CD14-positive monocyte (primary cell): ENCODE measurements around the gene ZDHHC13. TPM values are rescaled to one million over a fixed set of nuclear protein-coding genes. Genes with fewer than 3 reads are reported as not detected.

Experiments used
- DNase-seq, 3 donors: peaks; one replicate each; pipeline ENCODE4 v3.0.0-alpha.2; 2011 to 2022
- H2AFZ ChIP-seq: 2 replicates; pipeline ENCODE4 v1.6.0; 2012; ENCODE audit warnings: mild to moderate bottlenecking, low read depth, low read length, inconsistent platforms; ENCODE audit not compliant: insufficient read depth, poor library complexity, severe bottlenecking
- H3K27ac ChIP-seq, 2 donors: 1 replicate in 1 of 2; 2 replicates in 1 of 2; pipeline ENCODE4 v1.5.1; 2012 to 2013; ENCODE audit warnings: low read length in 2 of 2, control low read depth in 1 of 2, inconsistent platforms in 1 of 2, low read depth in 1 of 2, mild to moderate bottlenecking in 1 of 2
- H3K27me3 ChIP-seq, 2 donors: one replicate each; pipeline versions ENCODE4 v1.6.0 to v1.6.1; 2011 to 2013; ENCODE audit warnings: low read length in 2 of 2; ENCODE audit not compliant: control insufficient read depth in 2 of 2, insufficient read depth in 2 of 2
- H3K36me3 ChIP-seq, 2 donors: replicated peaks in 1 of 2; 1 replicate in 1 of 2; 2 replicates in 1 of 2; pipeline versions ENCODE4 v1.5.1 to v1.6.1; 2012 to 2013; ENCODE audit warnings: low read length in 2 of 2, control low read depth in 1 of 2, inconsistent platforms in 1 of 2, mild to moderate bottlenecking in 1 of 2; ENCODE audit not compliant: insufficient read depth in 2 of 2, control insufficient read depth in 1 of 2
- H3K4me1 ChIP-seq, 2 donors: 1 replicate in 1 of 2; 2 replicates in 1 of 2; pipeline versions ENCODE4 v1.5.1 to v1.6.1; 2012 to 2013; ENCODE audit warnings: low read length in 2 of 2, control low read depth in 1 of 2, inconsistent platforms in 1 of 2, mild to moderate bottlenecking in 1 of 2, moderate library complexity in 1 of 2; ENCODE audit not compliant: insufficient read depth in 2 of 2, control insufficient read depth in 1 of 2
- H3K4me2 ChIP-seq: replicated peaks from 2 replicates; pipeline ENCODE3; 2012; ENCODE audit warnings: low read length, moderate library complexity, mild to moderate bottlenecking; ENCODE audit not compliant: poor library complexity, severe bottlenecking; ENCODE audit errors: extremely low read depth
- H3K4me3 ChIP-seq, 3 experiments: fragments of 200-600 bp in 1 of 3; sonication (generic) in 1 of 3; replicated peaks in 1 of 3; 1 replicate in 2 of 3; 2 replicates in 1 of 3; pipeline ENCODE4 v1.5.1; 2011 to 2013; ENCODE audit warnings: low read length in 3 of 3, mild to moderate bottlenecking in 3 of 3, control low read depth in 2 of 3, low read depth in 2 of 3, inconsistent platforms in 1 of 3, moderate library complexity in 1 of 3
- H3K79me2 ChIP-seq: 2 replicates; pipeline ENCODE4 v1.6.0; 2012; ENCODE audit warnings: mild to moderate bottlenecking, control low read depth, inconsistent platforms, low read length, moderate library complexity; ENCODE audit not compliant: insufficient read depth
- H3K9ac ChIP-seq: 2 replicates; pipeline ENCODE4 v1.6.0; 2017; ENCODE audit warnings: low read length, mild to moderate bottlenecking; ENCODE audit not compliant: insufficient read depth, poor library complexity, severe bottlenecking
- H3K9me3 ChIP-seq, 2 donors: replicated peaks in 1 of 2; 1 replicate in 1 of 2; 2 replicates in 1 of 2; pipeline versions ENCODE4 v1.5.1 to v1.6.1; 2012 to 2013; ENCODE audit warnings: low read length in 2 of 2, control low read depth in 1 of 2; ENCODE audit not compliant: control insufficient read depth in 1 of 2, insufficient read depth in 1 of 2
- H4K20me1 ChIP-seq: 2 replicates; pipeline ENCODE4 v1.6.0; 2012; ENCODE audit warnings: mild to moderate bottlenecking, low read length, control low read depth, moderate library complexity; ENCODE audit not compliant: insufficient read depth
- H3K27ac Mint-ChIP-seq, 7 donors: one replicate each; pipeline ENCODE4 v1.8.0; 2020; ENCODE audit warnings: mild to moderate bottlenecking in 7 of 7, mixed read lengths in 7 of 7, moderate library complexity in 6 of 7, inconsistent platforms in 2 of 7
- H3K27me3 Mint-ChIP-seq, 3 donors: one replicate each; pipeline ENCODE4 v1.8.0; 2021 to 2022; ENCODE audit warnings: low read depth in 3 of 3, mild to moderate bottlenecking in 3 of 3, mixed read lengths in 3 of 3, moderate library complexity in 3 of 3, inconsistent platforms in 1 of 3
- H3K36me3 Mint-ChIP-seq, 2 donors: one replicate each; pipeline ENCODE4 v1.8.0; 2020; ENCODE audit warnings: mixed read lengths in 2 of 2, inconsistent platforms in 1 of 2, mild to moderate bottlenecking in 1 of 2
- H3K4me1 Mint-ChIP-seq: one replicate; pipeline ENCODE4 v1.8.0; 2020; ENCODE audit warnings: mild to moderate bottlenecking, mixed read lengths
- H3K4me3 Mint-ChIP-seq, 2 donors: one replicate each; pipeline ENCODE4 v1.8.0; 2020; ENCODE audit warnings: mild to moderate bottlenecking in 2 of 2, mixed read lengths in 2 of 2, moderate library complexity in 1 of 2
- H3K9me3 Mint-ChIP-seq, 7 donors: one replicate each; pipeline ENCODE4 v1.8.0; 2020 to 2022; ENCODE audit warnings: mixed read lengths in 7 of 7, mild to moderate bottlenecking in 6 of 7, moderate library complexity in 6 of 7, inconsistent platforms in 2 of 7
- CTCF ChIP-seq: fragments of 200-600 bp; IDR thresholded peaks from one replicate; pipeline ENCODE4 v1.8.0; 2022; ENCODE audit warnings: antibody characterized with exemption, mild to moderate bottlenecking
- WGBS: methylation state at CpG from one replicate; pipeline ENCODE4 v1.1.5; 2013; ENCODE audit warnings: missing lambda C conversion rate; ENCODE audit not compliant: insufficient coverage; 5-methylcytosine and 5-hydroxymethylcytosine counted together
- intact Hi-C, 2 donors: fragments of 100-400 bp; cut with micrococcal nuclease; formaldehyde crosslinking; loops; one replicate each; pipeline versions ENCODE4 v1.15.0 to v1.15.1; 2023
- polyA plus RNA-seq, 3 donors: library from polyadenylated mRNA; depleted of rRNA in 1 of 3; unstranded in 2 of 3; stranded (reverse) in 1 of 3; fragments of 300-500 nt in 2 of 3; fragments of >200 nt in 1 of 3; fragmentation: Illumina TruSeq in 2 of 3; gene quantifications; 1 replicate in 2 of 3; 2 replicates in 1 of 3; pipeline ENCODE4 v1.2.3, GENCODE V29; 2012 to 2021

The ZDHHC13 gene
- polyA plus RNA-seq, 3 donors, result 5.6 to 7.5 (median 5.6) TPM

GRCh38 chr11:19181531-19182261 lies 64.7 kb downstream of the ZDHHC13 start:
- Mint-ChIP-seq H3K9me3 (peaks cover 0 to 3% (median 0%) of the 10 kb centered on the region in 7 donors), H3K36me3 (peaks cover 4 to 5% of the 10 kb centered on the region in 2 donors), H3K27me3 (peaks cover 0 to 4% (median 0%) of the 10 kb centered on the region in 3 donors), H3K4me3 (no peak overlapping the region), H3K4me1 (no peaks in the 10 kb centered on the region), H3K27ac (no peak overlapping the region)
- Histone ChIP-seq H3K4me1 (no peaks in the 10 kb centered on the region), H3K9ac (no peak overlapping the region), H3K9me3 (no peaks in the 10 kb centered on the region), H3K36me3 (peaks cover 5 to 12% of the 10 kb centered on the region in 2 donors), H4K20me1 (no peaks in the 10 kb centered on the region), H3K4me3 (no peak overlapping the region), H3K79me2 (no peaks in the 10 kb centered on the region), H3K4me2 (no peak overlapping the region), H3K27ac (no peak overlapping the region), H3K27me3 (no peaks in the 10 kb centered on the region), H2AFZ (no peak overlapping the region)
- no CpG with 5 or more reads among the region's 5 CpGs for WGBS
- TF ChIP-seq CTCF, result no peak
- DNase-seq, result no peak
- intact Hi-C loops, result no loop called here

- H3K36me3 Mint-ChIP-seq, result no peaks in the 10 kb centered on the region
- Histone ChIP-seq H2AFZ (no peak overlapping the region), H3K27me3 (no peaks in the 10 kb centered on the region), H3K36me3 (no peaks in the 10 kb centered on the region), H3K4me2 (no peak overlapping the region), H3K4me1 (no peaks in the 10 kb centered on the region), H3K9me3 (no peaks in the 10 kb centered on the region), H3K9ac (no peak overlapping the region), H3K79me2 (no peaks in the 10 kb centered on the region), H3K4me3 (no peak overlapping the region), H4K20me1 (no peaks in the 10 kb centered on the region), H3K27ac (no peak overlapping the region)
- no peak overlapping the region for H3K27ac Mint-ChIP-seq
- 76% methylated on average over 2 of the region's 7 CpGs for WGBS
- no peaks in the 10 kb centered on the region for H3K4me1 Mint-ChIP-seq
- no peaks in the 10 kb centered on the region for H3K9me3 Mint-ChIP-seq
- DNase-seq, result no peak
- no peak for TF ChIP-seq CTCF
- peaks cover 0 to 4% (median 0%) of the 10 kb centered on the region in 3 donors for H3K27me3 Mint-ChIP-seq
- H3K4me3 Mint-ChIP-seq, result no peak overlapping the region
- intact Hi-C loops, result no loop called here
Measured at GRCh38 chr11:19183646-19184045, 66.7 kb downstream of the ZDHHC13 start.
